HT1080 (cell line): ENCODE measurements around the gene GPT2. TPM values are rescaled to one million over a fixed set of nuclear protein-coding genes. Genes with fewer than 3 reads are reported as not detected.
"Not testable (repeated sequence)": the region's sequence is repeated elsewhere in the genome, so short reads cannot be mapped to it uniquely, and the experiment has no call there.

Experiments
- DNase-seq: peaks from one replicate; pipeline ENCODE4 v3.0.0-alpha.2; 2015; ENCODE audit warnings: low read depth
- total RNA-seq: library from RNA; depleted of rRNA; stranded (reverse); fragments of >200 nt; shearing (Covaris generic); gene quantifications from 2 replicates; pipeline ENCODE4 v1.2.3, GENCODE V29; 2014

Gene GPT2
- total RNA-seq, 1 experiment from 2014 or later = 19.6 TPM

GRCh38 chr16:46862555-46863447, 21.4 kb upstream of the GPT2 start:
- peak; percentile 73 for DNase-seq

GRCh38 chr16:46866286-46866685, 17.9 kb upstream of the GPT2 start:
- no peak for DNase-seq

DNA sequence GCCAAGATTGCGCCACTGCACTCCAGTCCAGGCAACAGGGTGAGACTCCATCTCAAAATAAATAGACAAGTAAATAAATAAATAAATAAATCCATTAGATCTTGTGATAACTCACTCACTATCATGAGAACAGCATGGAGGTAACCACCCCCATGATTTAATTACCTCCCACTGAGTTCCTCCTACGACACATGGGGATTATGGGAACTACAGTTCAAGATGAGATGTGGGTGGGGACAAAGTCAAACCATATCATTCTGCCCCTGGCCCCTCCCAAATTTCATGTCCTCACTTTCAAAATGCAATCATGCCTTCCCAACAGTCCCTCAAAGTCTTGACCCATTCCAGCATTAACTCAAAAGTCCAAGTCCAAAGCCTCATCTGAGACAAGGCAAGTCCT, 16.7 kb upstream of the GPT2 start:
- not testable (repeated sequence) for DNase-seq

GRCh38 chr16:46868891-46869290, 15.3 kb upstream of the GPT2 start:
- not testable (repeated sequence) for DNase-seq

DNA sequence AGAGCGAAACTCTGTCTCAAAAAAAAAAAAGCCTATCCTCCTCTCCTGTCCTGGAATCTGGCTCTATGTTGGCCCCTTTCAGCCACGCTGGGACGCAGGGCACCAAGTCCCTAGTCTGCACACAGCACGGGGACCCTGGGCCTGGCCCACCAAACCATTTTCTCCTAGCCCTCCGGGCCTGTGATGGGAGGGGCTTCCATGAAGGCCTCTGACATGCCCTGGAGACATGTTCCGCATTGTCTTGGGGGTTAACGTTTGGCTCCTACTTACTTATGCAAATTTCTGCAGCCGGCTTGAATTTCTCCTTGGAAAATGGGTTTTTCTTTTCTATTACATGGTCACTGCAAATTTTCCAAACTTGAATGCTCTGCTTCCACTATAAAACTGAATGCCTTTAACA, 12.6 kb upstream of the GPT2 start:
- DNase-seq = no peak

DNA sequence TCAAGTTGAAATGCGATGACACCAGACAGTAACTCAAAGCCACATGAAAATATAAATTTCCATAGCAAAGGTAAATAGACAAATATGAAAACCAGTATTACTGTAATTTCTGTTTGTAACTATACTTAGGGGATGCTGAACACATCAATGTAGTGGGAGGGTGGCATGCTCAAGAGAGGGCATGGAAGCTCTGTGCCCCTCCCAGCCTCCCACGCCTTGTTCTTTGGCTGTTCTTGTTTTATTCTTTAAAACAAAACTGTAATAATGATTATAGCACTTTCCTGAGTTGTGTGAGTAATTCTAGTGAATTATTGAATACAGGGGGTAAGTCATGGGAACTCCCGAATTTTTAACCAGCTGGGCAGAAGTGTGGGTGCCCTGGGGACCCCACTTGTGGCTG, 11.0 kb upstream of the GPT2 start:
- DNase-seq = no peak

GRCh38 chr16:46875243-46875642, 8.9 kb upstream of the GPT2 start:
- no peak for DNase-seq

GRCh38 chr16:46882304-46882939, 1.7 kb upstream of the GPT2 start:
- no peak for DNase-seq

DNA sequence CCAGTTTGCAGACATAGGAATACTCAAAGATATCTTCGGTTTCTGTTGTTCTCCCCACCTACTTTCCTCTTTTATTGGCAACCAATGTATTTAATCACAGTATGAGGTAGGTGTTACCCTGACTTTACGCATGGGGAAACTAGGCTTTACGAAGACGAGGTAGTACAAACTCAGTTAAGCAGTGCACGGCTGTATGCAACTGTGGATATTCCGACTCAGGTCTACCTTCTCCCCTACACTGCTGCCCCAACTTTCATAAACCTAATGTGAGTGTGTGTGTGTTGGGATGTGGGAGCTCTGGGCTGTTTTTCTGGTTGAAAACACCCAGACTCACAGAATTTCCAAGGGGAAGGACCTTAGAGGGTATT, 1.2 kb upstream of the GPT2 start:
- no peak for DNase-seq

- no peak for DNase-seq
These were observed 841 bp upstream of the GPT2 start for GRCh38 chr16:46883353-46883689.

DNA sequence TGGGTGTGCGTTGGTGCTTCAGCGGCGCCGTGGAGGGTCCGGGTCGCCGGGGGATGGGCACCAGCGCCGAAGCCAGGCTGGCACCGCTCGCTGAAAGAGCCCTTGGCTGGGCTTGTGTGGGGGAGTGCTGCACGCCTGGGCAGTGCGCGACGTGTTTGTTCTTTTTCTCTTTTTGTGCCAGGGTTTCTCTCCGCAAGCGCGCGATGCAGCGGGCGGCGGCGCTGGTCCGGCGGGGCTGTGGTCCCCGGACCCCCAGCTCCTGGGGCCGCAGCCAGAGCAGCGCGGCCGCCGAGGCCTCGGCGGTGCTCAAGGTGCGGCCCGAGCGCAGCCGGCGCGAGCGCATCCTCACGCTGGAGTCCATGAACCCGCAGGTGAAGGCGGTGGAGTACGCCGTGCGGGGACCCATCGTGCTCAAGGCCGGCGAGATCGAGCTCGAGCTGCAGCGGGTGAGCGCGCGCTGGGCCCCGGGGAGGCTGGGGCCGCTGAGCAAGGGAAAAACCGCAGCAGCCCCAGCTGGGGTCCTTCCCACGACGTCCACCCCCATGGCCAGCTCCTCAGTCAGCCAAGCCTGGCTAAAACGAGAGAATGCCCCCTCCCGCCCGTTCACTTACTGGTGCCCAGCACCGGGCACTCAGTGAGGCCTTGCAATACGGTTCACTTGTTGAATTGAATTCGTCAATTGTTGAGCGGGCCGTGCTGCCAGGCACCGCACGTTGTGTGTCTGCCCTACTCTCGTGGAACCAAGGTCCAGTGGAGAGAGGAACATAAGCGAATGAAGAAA, 541 bp downstream of the GPT2 start:
- DNase-seq = no peak

- DNase-seq = no peak
These were observed 2.0 kb downstream of the GPT2 start for GRCh38 chr16:46885960-46886763.

DNA sequence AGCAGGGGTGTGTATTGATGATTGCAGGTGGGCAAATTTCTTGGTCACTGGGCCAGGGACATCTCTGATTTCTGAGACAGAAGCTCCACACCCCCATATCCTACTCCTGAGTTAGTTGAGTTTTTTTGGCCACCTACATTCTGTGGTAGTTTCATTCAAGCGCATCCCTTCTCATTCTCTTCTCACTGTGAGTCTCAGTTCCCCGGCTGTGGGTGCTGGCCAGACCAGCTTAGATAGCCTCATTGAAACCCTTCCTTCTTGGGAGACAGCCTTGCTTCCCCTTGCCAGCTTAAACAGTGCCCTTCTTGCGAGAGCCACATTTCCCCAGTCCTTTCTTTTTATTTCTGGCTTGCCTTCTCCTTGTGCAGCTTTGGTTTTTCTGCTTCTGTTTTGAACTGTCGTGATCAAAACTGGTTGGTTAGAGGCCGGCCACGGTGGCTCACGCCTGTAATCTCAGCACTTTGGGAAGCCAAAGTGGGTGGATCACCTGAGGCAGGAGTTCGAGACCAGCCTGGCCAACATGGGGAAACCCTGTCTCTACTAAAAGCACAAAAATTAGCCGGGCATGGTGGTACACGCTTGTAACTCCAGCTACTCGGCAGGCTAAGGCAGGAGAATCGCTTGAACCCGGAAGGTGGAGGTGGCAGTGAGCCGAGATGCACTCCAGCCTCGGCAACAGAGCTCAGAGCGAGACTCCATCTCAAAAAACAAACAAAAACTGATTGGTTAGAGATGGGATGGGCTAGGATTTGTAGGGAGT, 2.8 kb downstream of the GPT2 start:
- DNase-seq = no peak

DNA sequence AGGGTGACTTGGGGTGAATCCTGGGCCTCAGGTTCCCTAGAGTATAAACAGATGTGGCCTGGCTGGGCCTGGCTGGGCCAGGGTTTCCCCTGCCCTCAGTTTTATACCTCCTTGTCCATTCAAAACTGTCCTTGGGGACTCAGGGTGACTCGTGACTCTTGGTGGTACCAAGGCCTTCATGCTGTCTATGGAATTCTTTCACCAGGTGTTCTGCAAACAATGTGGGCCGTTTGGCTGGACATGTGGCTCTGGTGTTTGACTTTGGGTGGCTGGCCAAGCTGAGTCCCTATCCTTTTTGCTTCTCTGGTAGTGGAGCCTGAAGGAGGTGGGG, 3.3 kb downstream of the GPT2 start:
- no peak for DNase-seq

DNA sequence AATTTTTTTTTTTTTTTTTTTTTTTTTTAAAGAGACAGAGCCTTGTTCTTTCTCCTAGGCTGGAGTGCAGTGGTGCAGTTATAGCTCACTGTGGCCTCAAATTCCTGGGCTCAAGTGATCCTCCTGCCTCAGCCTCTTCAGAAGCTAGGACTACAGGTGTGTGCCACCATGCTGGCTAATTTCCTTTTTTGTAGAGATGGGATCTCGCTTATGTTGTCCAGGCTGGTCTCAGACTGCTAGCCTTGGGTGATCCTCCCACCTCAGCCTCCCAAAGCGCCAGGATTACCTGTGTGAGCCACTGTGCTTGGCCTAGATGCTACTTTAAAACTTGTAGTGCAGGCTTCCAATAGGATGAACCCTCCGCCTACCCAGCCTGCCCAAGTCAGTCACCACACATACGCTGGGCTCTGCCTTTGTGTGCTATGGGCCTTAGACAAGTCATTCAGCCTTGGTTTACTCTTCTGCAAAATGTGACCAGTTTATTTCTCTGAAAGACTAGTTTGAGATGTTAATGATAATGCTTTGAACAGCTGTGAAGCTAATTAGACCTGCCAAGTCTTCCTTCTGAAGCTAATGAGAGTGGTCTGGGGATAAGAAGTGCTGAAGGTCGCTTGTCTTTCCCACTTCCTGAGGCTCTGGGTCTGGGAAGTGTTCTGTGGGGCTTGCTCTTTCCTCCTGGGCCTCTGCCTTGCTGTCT, 5.2 kb downstream of the GPT2 start:
- no peak for DNase-seq

DNA sequence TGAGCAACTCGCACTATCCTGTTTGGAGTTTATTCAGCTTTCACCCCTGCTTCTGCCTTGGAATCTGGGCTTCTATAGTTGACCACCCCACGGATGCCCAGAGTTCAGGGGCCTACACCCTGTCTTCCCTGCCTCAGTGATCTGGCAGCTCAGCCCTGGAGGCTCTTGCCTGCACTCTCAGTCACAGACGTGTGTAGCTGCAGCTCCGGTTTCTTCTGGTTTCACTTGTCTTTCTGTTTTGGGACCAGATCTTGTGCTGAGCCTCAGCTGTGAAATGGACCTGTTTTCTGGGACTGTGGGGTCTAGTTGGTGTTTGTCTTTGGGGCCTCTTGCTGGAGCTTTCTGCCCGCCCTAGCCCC, 5.8 kb downstream of the GPT2 start:
- no peak for DNase-seq

DNA sequence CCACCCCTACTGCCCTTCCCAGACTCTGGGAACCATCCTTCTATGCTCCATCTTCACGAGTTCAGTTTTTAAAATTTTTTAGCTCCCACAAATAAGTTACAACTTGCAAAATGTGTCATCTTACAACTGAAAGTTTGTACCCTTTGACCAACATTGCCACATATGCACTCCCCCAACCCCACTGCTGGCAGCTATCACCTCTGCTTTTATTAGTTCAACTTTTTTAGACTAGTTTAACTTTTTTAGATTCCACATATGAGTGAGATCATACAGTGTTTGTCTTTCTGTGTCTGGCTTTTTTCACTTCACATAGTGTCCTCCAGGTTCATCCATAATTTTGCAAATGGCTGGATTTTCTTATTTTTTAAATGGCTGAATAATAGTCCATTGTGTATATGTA, 7.7 kb downstream of the GPT2 start:
- DNase-seq = no peak

- DNase-seq = no peak
These were observed 10.0 kb downstream of the GPT2 start for GRCh38 chr16:46894036-46894672.

DNA sequence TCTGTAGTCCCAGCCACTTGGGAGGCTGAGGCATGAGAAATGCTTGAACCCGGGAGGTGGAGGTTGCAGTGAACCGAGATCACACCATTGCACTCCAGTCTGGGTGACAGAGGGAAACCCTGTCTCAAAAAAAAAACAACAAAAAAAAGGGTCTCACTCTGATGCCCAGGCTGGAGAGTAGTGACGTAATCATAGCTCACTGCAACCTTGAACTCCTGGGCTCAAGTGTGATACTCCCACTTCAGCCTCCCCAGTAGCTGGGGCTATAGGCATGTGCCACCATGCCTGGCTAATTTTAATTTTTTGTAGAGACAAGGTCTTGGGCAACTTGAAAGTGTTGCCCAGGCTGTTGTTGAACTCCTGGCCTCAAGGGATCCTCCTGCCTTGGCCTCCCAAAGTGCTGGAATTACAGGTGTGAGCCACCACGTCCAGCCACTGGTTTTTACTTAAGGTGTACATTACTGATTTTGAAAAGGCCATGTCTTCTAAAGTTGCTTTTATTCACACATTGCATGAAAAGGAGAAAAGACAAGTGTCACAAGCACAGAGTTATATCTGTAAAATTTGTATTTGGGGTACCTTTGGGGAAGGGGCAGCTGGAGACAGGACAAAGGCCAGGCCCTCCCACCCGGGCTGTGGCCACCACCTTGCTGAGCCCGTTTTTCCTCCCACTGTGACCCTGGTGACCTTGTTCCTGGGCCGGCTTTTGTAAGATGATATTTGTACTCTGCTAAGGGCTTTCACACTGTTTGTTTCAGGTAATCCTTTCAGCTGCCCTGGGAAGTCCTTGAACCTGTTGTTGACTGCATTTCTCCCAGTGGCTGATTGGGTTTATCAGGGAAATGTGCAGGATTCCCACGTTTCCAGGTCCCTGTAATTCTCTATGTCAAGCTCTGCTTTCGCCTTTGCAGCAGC, 11.5 kb downstream of the GPT2 start:
- DNase-seq = no peak
